ENCODE data around the gene NR1H4. TPM values are rescaled to one million over a fixed set of nuclear protein-coding genes. Genes with fewer than 3 reads are reported as not detected.

Gene NR1H4
- total and polyA plus RNA-seq, 2 experiments from 2014 or later = not detected

GRCh38 chr12:100426145-100426544, 47.5 kb upstream of the NR1H4 start:
- no peaks in the 10 kb centered on the region for H4K20me1 ChIP-seq (replicated peaks; ENCODE audit: insufficient read depth)
- H2AFZ ChIP-seq = no peak overlapping the region; the same call in 1 of the 2 replicates
- no peaks in the 10 kb centered on the region for H3K4me1 Mint-ChIP-seq
- peaks cover 6% of the 10 kb centered on the region for H3K27me3 Mint-ChIP-seq (ENCODE audit: insufficient read depth, low read depth, poor library complexity)
- no peak for ATAC-seq
- H3K4me3 Mint-ChIP-seq = no peak overlapping the region
- H3K27me3 ChIP-seq (ENCODE audit: insufficient read depth) = no peaks in the 10 kb centered on the region
- H3K4me1 ChIP-seq (ENCODE audit: insufficient read depth) = no peaks in the 10 kb centered on the region
- no peaks in the 10 kb centered on the region for H3K9me3 Mint-ChIP-seq
- DNase-seq (ENCODE audit: low spot score) = no peak
- no peak overlapping the region for H3K4me3 ChIP-seq
- H3K4me2 ChIP-seq = no peak overlapping the region
- no peaks in the 10 kb centered on the region for H3K36me3 ChIP-seq (ENCODE audit: insufficient read depth)
- no peak overlapping the region for H3K27ac ChIP-seq (ENCODE audit: low read depth)
- no peaks in the 10 kb centered on the region; the same call in 1 of the 2 replicates for H3K9me2 ChIP-seq (ENCODE audit: insufficient read depth)
- H3F3A ChIP-seq (replicated peaks; ENCODE audit: low read depth) = no peaks in the 10 kb centered on the region
- no peaks in the 10 kb centered on the region for H3K79me2 ChIP-seq (replicated peaks; ENCODE audit: insufficient read depth)
- no peak for TF ChIP-seq ZNF331 (CRISPR knock-in tag; IDR thresholded peaks at IDR 0.05; ENCODE audit: low read depth)
- no peak for TF ChIP-seq JUNB (IDR thresholded peaks at IDR 0.05; ENCODE audit: unreplicated experiment)
- TF ChIP-seq POLR2AphosphoS5 (IDR thresholded peaks at IDR 0.05; ENCODE audit: low read depth) = no peak
- TF ChIP-seq REST (IDR thresholded peaks at IDR 0.05; ENCODE audit: unreplicated experiment) = no peak
- TF ChIP-seq CREB1 (CRISPR knock-in tag; IDR thresholded peaks at IDR 0.05; ENCODE audit: low read depth) = no peak
- TF ChIP-seq EZH2phosphoT487 (IDR thresholded peaks at IDR 0.05; ENCODE audit: unreplicated experiment) = no peak
- no peak for TF ChIP-seq EZH2 (IDR thresholded peaks at IDR 0.05; ENCODE audit: low read depth, unreplicated experiment)
- no peak for TF ChIP-seq NANOG (IDR thresholded peaks at IDR 0.05; ENCODE audit: borderline replicate concordance)
- TF ChIP-seq STAT1 (IDR thresholded peaks at IDR 0.05; ENCODE audit: unreplicated experiment) = no peak
- no peak for TF ChIP-seq CTCF (conservative IDR thresholded peaks at IDR 0.05; ENCODE audit: low read depth in 2 of 2)
- TF ChIP-seq ZNF462 (CRISPR knock-in tag; IDR thresholded peaks at IDR 0.05) = no peak
- TF ChIP-seq ETS1 (IDR thresholded peaks at IDR 0.05) = no peak
- TF ChIP-seq ZNF114 (CRISPR knock-in tag; IDR thresholded peaks at IDR 0.05) = no peak
- H3K36me3 Mint-ChIP-seq (ENCODE audit: low read depth) = no peaks in the 10 kb centered on the region
- H3K27ac Mint-ChIP-seq = no peak overlapping the region
